Adrenal gland (tissue), 5 donors: Measurements from ENCODE around the gene TMEM235.

Source experiments
- POLR2A ChIP-seq, 2 donors: fragments of 450-650 bp; IDR thresholded peaks; one replicate each; pipeline ENCODE4 v1.6.1; 2017; ENCODE audit warnings: antibody characterized with exemption in 2 of 2, mild to moderate bottlenecking in 2 of 2, moderate library complexity in 1 of 2
- TF ChIP-seq, protein P1 (sequence below), 6 experiments: fragments of 450-650 bp in 4 of 6; fragments of 200-600 bp in 2 of 6; sonication (generic) in 1 of 6; IDR thresholded peaks; 1 replicate in 5 of 6; 2 replicates in 1 of 6; pipeline versions ENCODE4 v1.5.1 to v1.8.0; 2016 to 2021; ENCODE audit warnings: antibody characterized with exemption in 6 of 6, mild to moderate bottlenecking in 2 of 6, moderate library complexity in 1 of 6
- donor health status: DM: no; HTN: no; CAD: no.

DNA sequence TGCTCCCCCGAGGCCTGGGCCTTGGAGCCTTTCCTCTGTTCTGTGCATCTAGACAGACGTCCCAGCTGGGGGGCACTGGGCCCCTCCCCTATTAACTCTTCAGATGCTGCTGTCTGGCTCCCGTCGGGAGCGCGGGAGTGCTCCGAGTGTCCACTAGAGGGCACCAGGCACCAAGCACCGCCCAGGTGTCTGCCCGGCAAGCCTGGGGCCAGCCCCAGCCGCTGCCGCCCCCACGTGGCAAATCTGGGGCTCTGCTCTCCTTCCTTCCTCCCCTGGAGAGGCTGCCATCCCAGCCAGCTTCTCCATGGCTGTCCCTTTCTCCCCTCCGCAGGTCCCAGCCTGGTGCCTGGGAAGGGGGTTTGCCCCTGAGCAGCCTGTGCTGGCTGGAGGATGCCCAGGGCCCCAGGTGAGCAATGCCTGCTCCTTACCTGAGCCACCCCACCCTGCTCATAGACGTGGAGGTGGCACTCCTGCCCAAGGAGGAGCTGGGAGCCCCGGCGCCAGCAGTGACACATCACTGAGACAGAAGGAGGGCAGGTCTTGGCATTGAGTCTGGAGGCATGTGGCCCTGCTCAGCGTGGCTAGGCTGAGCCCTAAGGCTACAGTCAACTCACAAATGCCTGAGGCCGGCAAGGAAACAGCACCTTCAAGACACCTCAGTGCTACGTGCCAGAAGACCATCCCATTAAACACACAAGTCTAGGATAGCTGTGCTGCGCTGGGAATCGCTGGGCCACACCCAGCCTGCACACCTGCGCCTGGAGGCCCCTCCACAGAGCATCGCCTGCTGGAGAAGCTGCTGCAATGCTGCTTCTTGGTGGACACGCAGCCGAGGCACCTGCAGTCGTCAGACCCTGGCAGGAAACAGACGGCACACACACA lies 19.7 kb downstream of the TMEM235 start:
- TF ChIP-seq, protein P1, sequence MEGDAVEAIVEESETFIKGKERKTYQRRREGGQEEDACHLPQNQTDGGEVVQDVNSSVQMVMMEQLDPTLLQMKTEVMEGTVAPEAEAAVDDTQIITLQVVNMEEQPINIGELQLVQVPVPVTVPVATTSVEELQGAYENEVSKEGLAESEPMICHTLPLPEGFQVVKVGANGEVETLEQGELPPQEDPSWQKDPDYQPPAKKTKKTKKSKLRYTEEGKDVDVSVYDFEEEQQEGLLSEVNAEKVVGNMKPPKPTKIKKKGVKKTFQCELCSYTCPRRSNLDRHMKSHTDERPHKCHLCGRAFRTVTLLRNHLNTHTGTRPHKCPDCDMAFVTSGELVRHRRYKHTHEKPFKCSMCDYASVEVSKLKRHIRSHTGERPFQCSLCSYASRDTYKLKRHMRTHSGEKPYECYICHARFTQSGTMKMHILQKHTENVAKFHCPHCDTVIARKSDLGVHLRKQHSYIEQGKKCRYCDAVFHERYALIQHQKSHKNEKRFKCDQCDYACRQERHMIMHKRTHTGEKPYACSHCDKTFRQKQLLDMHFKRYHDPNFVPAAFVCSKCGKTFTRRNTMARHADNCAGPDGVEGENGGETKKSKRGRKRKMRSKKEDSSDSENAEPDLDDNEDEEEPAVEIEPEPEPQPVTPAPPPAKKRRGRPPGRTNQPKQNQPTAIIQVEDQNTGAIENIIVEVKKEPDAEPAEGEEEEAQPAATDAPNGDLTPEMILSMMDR (IDR thresholded peaks at IDR 0.05), result peak; percentile 95 to 100 (median 98)
- no peak for TF ChIP-seq POLR2A (IDR thresholded peaks at IDR 0.05)
